ENCODE data around the gene HECTD1. TPM values are rescaled to one million over a fixed set of nuclear protein-coding genes. Genes with fewer than 3 reads are reported as not detected.
A peak's percentile ranks its signal among the peaks of the same experiment; 100 is the strongest.
"Not testable (repeated sequence)": the region's sequence is repeated elsewhere in the genome, so short reads cannot be mapped to it uniquely, and the experiment has no call there.

Gene HECTD1
- total RNA-seq, 1 experiment from 2014 or later, result 76.3 TPM

DNA sequence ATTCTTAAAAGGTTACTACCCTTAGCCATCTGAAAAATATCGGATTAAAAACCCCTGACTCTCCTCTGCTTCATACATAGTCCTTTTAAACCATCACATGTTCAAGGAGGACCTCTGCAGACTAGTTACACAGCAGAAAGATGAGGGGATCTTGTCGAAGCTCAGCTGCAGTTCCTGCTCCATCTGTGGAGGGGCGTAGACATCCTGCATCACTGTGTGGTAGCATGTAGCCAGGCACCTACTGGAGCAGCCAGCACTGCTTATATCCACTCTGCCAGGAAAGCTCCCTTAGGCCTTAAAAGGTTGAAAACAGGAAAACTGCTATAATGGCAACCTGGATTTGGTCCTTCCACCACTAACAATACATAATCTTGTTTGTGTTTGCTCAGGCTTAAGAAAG lies 123.8 kb downstream of the HECTD1 start:
- in situ Hi-C loops (cut with HindIII; ENCODE audit: low pct_unique_long_range_greater_than_20kb, low sequenced_read_pairs), result no loop called here
- no peak for DNase-seq (ENCODE audit: low read depth)

GRCh38 chr14:31080484-31080883 lies 127.1 kb downstream of the HECTD1 start:
- in situ Hi-C loops (cut with HindIII; ENCODE audit: low pct_unique_long_range_greater_than_20kb, low sequenced_read_pairs), result no loop called here
- no peak for DNase-seq (ENCODE audit: low read depth)

- in situ Hi-C loops (cut with HindIII; ENCODE audit: low pct_unique_long_range_greater_than_20kb, low sequenced_read_pairs), result no loop called here
- peak; percentile 13 for DNase-seq (ENCODE audit: low read depth)
Observed at GRCh38 chr14:31080056-31080455, 127.5 kb downstream of the HECTD1 start.

- DNase-seq (ENCODE audit: low read depth), result no peak
- in situ Hi-C loops (cut with HindIII; ENCODE audit: low pct_unique_long_range_greater_than_20kb, low sequenced_read_pairs), result no loop called here
Observed at GRCh38 chr14:31078766-31079165, 128.8 kb downstream of the HECTD1 start.

DNA sequence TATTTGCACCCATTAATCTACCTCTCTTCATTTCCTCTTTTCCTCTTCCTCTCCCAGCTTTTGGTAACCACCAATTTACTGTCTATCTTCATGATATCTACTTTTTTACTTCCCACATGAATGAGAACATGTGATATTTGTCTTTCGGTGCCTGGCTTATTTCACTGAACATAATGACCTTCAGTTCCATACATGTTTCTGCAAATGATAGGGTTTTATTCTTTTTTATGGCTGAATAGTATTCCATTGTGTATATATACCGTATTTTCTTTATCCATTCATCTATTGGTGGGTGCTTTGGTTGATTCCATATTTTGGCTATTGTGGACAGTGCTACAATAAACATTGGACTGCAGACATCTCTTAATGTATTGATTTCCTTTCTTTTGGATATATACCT lies 132.4 kb downstream of the HECTD1 start:
- DNase-seq (ENCODE audit: low read depth), result no peak
- in situ Hi-C loops (cut with HindIII; ENCODE audit: low pct_unique_long_range_greater_than_20kb, low sequenced_read_pairs), result no loop called here

GRCh38 chr14:31071151-31071550 lies 136.4 kb downstream of the HECTD1 start:
- DNase-seq (ENCODE audit: low read depth), result no peak
- in situ Hi-C loops (cut with HindIII; ENCODE audit: low pct_unique_long_range_greater_than_20kb, low sequenced_read_pairs), result no loop called here

GRCh38 chr14:31070431-31070830 lies 137.2 kb downstream of the HECTD1 start:
- in situ Hi-C loops (cut with HindIII; ENCODE audit: low pct_unique_long_range_greater_than_20kb, low sequenced_read_pairs), result no loop called here
- peak; percentile 6 for DNase-seq (ENCODE audit: low read depth)

DNA sequence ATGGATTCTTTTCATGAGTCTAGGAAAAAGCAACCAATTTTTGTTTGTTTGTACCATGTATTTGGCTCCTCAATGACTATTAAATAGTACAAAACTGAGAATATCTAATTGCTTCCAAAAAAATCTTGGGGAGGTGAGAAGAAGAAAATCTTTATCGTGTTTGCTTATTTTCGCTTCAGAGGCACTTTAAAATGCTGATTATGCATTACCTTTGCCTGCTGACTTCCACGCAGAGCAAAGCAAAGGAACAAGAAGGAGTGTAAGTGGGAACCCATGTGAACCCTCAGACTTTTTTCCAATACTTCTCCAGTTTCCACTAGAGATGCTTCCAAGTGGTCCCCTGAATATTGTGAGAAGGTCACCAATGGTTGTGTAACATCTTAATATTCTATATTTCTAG lies 138.2 kb downstream of the HECTD1 start:
- in situ Hi-C loops (cut with HindIII; ENCODE audit: low pct_unique_long_range_greater_than_20kb, low sequenced_read_pairs), result no loop called here
- no peak for DNase-seq (ENCODE audit: low read depth)

- in situ Hi-C loops (cut with HindIII; ENCODE audit: low pct_unique_long_range_greater_than_20kb, low sequenced_read_pairs), result no loop called here
- no peak for DNase-seq (ENCODE audit: low read depth)
Observed at GRCh38 chr14:31068235-31068634, 139.4 kb downstream of the HECTD1 start.

DNA sequence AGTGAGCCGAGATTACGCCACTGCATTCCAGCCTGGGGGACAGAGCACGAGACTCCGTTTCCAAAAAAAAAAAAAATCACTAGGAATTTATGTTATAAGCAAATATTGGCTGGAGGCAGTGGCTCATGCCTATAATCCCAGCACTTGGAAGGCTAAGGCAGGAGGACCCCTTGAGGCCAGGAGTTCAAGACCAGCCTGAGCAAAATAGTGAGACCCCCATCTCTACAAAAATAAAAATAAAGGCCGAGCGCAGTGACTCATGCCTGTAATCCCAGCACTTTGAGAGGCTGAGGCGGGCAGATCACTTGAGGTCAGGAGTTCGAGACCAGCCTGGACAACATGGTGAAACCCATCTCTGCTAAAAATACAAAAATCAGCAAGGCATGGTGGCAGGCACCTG lies 144.7 kb downstream of the HECTD1 start:
- DNase-seq (ENCODE audit: low read depth); in situ Hi-C loops (cut with HindIII; ENCODE audit: low pct_unique_long_range_greater_than_20kb, low sequenced_read_pairs): not testable (repeated sequence)

DNA sequence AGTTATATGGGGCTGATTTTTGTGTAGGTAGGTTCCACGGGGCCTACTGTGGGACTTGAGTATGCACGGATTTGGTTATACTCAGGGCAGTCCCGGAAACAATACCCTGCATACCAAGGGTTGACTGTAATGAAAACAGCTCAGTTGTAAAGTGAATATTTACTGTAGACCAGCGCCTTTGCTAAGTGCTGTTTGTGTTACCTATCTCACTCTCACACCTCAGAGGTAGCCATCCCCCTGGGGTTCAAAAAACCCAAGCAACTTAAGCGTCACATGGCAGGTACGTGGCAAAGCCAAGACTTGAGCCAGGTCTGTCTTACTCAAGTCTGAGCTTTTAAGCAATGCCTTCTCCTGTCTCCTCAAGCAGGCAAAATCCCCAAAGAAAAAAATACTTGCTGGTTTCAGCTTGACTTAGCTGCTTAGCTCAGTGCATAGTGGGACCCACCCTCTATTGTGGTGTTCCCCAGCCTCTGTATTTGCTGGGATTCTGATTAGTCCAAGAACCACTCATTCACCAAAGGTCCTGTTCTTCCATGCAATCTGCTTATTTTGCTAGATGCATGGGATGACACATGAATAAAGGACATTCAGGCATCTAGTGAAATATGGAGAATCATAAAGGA lies 147.2 kb downstream of the HECTD1 start:
- in situ Hi-C loops (cut with HindIII; ENCODE audit: low pct_unique_long_range_greater_than_20kb, low sequenced_read_pairs), result no loop called here
- DNase-seq (ENCODE audit: low read depth), result no peak

DNA sequence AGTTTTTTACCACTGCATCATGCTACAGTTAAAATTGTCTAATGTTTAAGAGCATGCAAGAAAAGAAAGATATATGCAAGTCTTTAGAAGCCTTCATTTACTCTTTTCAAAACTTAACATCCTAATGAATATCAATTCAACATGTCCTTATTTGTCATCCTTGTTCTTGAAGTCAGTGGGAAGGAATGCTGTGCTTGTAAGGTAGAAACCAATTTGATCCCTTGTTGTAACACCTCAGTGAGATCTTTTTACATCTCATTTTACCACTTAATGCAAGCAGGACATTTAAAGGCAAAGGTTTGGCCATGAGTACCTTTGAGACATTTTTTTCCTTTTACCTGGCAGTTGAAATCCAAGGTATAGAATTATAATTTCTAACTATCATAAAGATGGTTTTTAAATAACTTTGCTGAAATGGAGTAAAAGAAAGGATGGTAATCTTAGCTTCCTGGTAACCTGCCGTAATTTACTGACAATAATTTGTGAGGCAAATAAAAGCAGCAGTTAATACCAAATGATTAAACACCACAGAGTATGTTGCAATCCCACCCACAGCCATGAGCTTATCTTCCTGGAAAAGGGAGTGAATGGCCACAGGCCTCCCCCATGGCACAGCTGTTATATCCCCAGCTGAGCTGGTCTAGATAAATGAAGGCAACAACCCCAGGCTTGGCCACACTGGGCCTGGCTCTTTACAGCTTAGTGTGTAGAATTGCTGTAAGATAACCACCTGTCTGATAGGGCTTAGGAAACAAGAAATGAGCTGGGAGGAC lies 148.3 kb downstream of the HECTD1 start:
- no peak for DNase-seq (ENCODE audit: low read depth)
- in situ Hi-C loops (cut with HindIII; ENCODE audit: low pct_unique_long_range_greater_than_20kb, low sequenced_read_pairs), result no loop called here

GRCh38 chr14:31057701-31058364 lies 149.8 kb downstream of the HECTD1 start:
- in situ Hi-C loops (cut with HindIII; ENCODE audit: low pct_unique_long_range_greater_than_20kb, low sequenced_read_pairs), result no loop called here
- DNase-seq (ENCODE audit: low read depth), result no peak

GRCh38 chr14:31057035-31057434 lies 150.6 kb downstream of the HECTD1 start:
- in situ Hi-C loops (cut with HindIII; ENCODE audit: low pct_unique_long_range_greater_than_20kb, low sequenced_read_pairs), result no loop called here
- no peak for DNase-seq (ENCODE audit: low read depth)

GRCh38 chr14:31052905-31053586 lies 154.5 kb downstream of the HECTD1 start:
- DNase-seq (ENCODE audit: low read depth); in situ Hi-C loops (cut with HindIII; ENCODE audit: low pct_unique_long_range_greater_than_20kb, low sequenced_read_pairs): not testable (repeated sequence)

GRCh38 chr14:31051511-31051910 lies 156.1 kb downstream of the HECTD1 start:
- DNase-seq (ENCODE audit: low read depth), result no peak
- in situ Hi-C loops (cut with HindIII; ENCODE audit: low pct_unique_long_range_greater_than_20kb, low sequenced_read_pairs), result no loop called here

- in situ Hi-C loops (cut with HindIII; ENCODE audit: low pct_unique_long_range_greater_than_20kb, low sequenced_read_pairs), result no loop called here
Observed at GRCh38 chr14:31051023-31051422, 156.6 kb downstream of the HECTD1 start.

More at GRCh38 chr14:31051023-31051422, 156.6 kb downstream of the HECTD1 start:
- DNase-seq (ENCODE audit: low read depth), result no peak
